Effector memory CD4-positive, alpha-beta T cell (primary cell): ENCODE measurements around the gene IFFO2.

Source experiments
- DNase-seq, 3 donors: peaks; one replicate each; pipeline ENCODE4 v3.0.0-alpha.2; 2020
- H3K27ac ChIP-seq: 2 replicates; pipeline ENCODE4 v1.7.0; 2013; ENCODE audit warnings: mild to moderate bottlenecking, low read length, moderate library complexity; ENCODE audit not compliant: insufficient read depth, poor library complexity, severe bottlenecking
- H3K27me3 ChIP-seq: replicated peaks from 2 replicates; pipeline ENCODE4 v1.7.0; 2013; ENCODE audit warnings: mild to moderate bottlenecking, low read length; ENCODE audit not compliant: insufficient read depth, control insufficient read depth, poor library complexity, severe bottlenecking
- H3K36me3 ChIP-seq: 2 replicates; pipeline ENCODE4 v1.7.0; 2013; ENCODE audit warnings: mild to moderate bottlenecking, low read length, moderate library complexity; ENCODE audit not compliant: control insufficient read depth, insufficient read depth
- H3K4me1 ChIP-seq: 2 replicates; pipeline ENCODE4 v1.7.0; 2013; ENCODE audit warnings: low read length, mild to moderate bottlenecking; ENCODE audit not compliant: control insufficient read depth, insufficient read depth, poor library complexity, severe bottlenecking
- H3K4me3 ChIP-seq: 2 replicates; pipeline ENCODE4 v1.7.0; 2013; ENCODE audit warnings: low read length, low read depth, mild to moderate bottlenecking; ENCODE audit not compliant: insufficient read depth, poor library complexity, severe bottlenecking
- H3K9me3 ChIP-seq: 2 replicates; pipeline ENCODE4 v1.7.0; 2013; ENCODE audit warnings: mild to moderate bottlenecking, low read length, moderate library complexity; ENCODE audit not compliant: control insufficient read depth

IFFO2 gene

DNA sequence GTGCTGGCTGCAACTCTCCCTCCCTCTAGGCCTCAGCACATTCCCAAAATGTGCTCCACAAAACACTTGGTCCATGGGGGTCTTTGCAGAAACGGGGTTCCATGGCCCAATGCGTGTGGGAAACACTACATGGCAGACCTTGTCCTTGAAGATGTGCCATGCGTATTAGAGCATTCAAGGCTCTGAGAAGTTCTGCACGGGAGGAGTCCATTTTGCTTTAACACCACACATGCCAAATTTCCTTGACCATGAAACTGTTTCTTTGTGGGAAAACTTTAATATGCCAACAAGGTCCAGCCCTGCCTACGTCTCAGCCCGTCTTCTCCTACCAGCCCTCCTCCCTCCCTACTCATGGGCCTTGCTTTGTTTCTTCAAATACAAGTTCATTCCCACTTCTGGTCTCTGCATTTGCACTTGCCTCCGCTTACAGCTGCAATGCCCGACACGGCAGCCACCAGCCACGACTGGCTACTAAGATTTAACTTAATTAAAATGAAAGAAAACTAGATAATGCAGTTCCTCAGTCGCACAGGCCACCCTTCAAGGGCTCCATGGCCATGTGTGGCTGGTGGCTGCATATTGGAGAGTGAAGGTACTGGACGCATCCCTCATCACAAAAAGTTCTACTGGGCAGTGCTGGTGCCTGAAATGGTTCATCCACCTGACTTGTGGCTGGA lies 77.8 kb downstream of the IFFO2 start:
- no peak for DNase-seq
- no peak overlapping the region for H3K4me3 ChIP-seq
- H3K36me3 ChIP-seq: no peaks in the 10 kb centered on the region
- no peak overlapping the region for H3K27ac ChIP-seq
- no peaks in the 10 kb centered on the region for H3K9me3 ChIP-seq
- H3K27me3 ChIP-seq: no peaks in the 10 kb centered on the region
- no peaks in the 10 kb centered on the region for H3K4me1 ChIP-seq

DNA sequence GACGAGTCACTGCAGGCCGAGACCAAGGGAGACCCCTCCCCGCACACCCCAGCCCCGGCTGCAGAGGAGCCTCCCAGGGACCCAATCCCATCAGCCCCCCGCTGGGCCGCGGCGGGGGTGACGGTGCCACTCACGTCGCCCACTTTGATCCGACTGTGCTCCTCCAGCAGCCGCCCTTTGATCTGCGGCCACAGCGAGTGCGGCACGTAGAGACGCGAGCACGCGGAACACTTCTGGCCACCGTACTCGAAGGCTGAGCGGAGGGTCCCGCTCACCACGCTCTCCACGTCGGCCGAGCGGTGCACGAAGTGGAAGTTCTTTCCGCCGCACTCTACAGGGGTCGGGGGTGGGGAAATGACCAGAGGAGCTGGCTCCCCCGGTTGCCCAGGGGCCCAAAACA lies 79.2 kb downstream of the IFFO2 start:
- DNase-seq: no peak
- Histone ChIP-seq H3K9me3 (no peaks in the 10 kb centered on the region), H3K36me3 (no peaks in the 10 kb centered on the region), H3K4me1 (no peaks in the 10 kb centered on the region), H3K27ac (no peak overlapping the region), H3K27me3 (no peaks in the 10 kb centered on the region), H3K4me3 (no peak overlapping the region)

DNA sequence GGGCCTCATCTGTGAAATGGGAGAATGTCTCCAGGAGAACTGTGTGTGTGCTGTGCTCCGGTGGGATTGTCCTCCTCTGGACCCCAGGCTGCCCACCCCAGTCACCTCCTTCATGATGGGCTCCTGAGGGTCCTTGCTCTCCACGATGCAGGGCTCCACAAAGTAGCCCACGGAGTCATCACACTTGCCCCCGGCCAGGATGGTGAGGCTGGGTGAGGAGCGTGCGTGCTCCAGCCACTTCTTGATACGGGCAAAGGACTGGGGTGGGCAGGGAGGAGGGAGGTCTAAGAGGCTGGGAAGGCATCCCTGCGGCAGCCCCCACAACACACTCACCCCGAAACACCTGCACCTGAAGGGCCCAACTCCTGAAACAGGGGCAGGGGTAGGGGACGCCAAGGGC lies 80.3 kb downstream of the IFFO2 start:
- DNase-seq: no peak
- no peaks in the 10 kb centered on the region for H3K27me3 ChIP-seq
- no peaks in the 10 kb centered on the region for H3K36me3 ChIP-seq
- no peak overlapping the region for H3K4me3 ChIP-seq
- no peaks in the 10 kb centered on the region for H3K4me1 ChIP-seq
- no peak overlapping the region for H3K27ac ChIP-seq
- H3K9me3 ChIP-seq: no peaks in the 10 kb centered on the region

DNA sequence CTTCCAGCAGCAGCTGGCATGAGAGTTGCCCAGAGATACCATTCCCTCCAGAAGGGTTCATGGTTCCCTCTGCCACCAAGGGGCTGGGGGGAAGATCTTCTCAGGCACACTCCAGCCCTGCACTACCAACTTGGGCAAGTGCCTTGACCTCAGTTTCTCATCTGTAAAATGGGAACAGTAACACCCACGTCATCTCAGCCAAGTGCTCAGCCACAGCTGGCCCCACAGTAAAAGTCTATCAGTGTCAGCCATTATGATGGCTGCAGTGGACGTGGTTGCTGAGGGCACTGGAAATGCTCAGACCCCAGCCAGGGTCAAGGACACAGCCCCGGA lies 80.7 kb downstream of the IFFO2 start:
- H3K27me3 ChIP-seq: no peaks in the 10 kb centered on the region
- no peak overlapping the region for H3K27ac ChIP-seq
- no peak overlapping the region for H3K4me3 ChIP-seq
- no peaks in the 10 kb centered on the region for H3K4me1 ChIP-seq
- no peaks in the 10 kb centered on the region for H3K9me3 ChIP-seq
- DNase-seq: no peak
- no peaks in the 10 kb centered on the region for H3K36me3 ChIP-seq

- DNase-seq: peak; percentile 17 to 50 (median 33)
Observed at GRCh38 chr1:18875107-18875795, 81.2 kb downstream of the IFFO2 start.

DNA sequence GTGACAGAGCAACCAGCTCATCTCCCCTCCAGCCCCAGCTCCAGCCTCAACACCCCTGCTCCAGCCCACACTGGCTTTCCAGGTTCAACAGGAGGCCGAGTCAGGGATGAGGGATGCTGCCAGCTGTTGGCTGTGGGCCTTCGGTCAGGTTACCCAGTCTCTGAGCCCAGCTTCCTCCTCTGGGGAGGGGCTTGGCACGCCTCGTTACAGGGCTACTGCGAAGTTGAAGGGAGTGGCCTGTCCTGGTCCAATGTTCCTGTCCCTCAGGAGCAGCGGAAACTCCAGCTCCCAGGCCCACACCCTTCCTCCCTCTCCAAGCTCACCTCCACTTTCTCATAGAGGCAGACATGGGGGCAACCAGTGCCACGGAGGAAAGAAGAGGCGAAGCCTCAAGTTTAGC lies 81.9 kb downstream of the IFFO2 start:
- Histone ChIP-seq H3K4me3 (no peak overlapping the region), H3K27ac (no peak overlapping the region), H3K27me3 (no peaks in the 10 kb centered on the region), H3K36me3 (no peaks in the 10 kb centered on the region), H3K9me3 (no peaks in the 10 kb centered on the region), H3K4me1 (no peaks in the 10 kb centered on the region)
- DNase-seq: no peak

More at GRCh38 chr1:18875107-18875795, 81.2 kb downstream of the IFFO2 start:
- Histone ChIP-seq H3K36me3 (no peaks in the 10 kb centered on the region), H3K27me3 (no peaks in the 10 kb centered on the region), H3K9me3 (no peaks in the 10 kb centered on the region), H3K27ac (no peak overlapping the region), H3K4me3 (no peak overlapping the region), H3K4me1 (no peaks in the 10 kb centered on the region)

DNA sequence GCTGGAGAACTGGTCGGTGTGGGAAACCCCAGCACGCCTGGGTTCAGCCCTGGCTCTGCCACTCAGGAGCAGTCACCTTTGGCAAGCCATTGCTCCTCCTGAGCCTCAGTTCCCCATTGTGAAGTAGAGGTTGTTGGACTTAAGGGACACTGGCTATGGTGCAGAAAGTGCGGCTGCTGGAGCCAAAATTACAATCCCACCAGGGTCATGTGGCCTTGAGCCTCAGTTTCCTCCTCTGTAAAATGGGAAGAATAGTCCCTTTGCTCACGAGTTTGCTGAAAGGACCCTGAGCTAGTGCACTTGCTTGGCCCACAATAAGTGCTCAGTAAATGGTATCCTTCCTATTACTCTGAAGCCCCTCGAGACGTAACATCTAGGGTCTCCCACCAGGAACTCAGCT lies 82.4 kb downstream of the IFFO2 start:
- no peaks in the 10 kb centered on the region for H3K27me3 ChIP-seq
- no peaks in the 10 kb centered on the region for H3K4me1 ChIP-seq
- H3K4me3 ChIP-seq: no peak overlapping the region
- H3K27ac ChIP-seq: no peak overlapping the region
- no peaks in the 10 kb centered on the region for H3K36me3 ChIP-seq
- no peaks in the 10 kb centered on the region for H3K9me3 ChIP-seq
- no peak for DNase-seq

GRCh38 chr1:18872071-18872611 lies 84.3 kb downstream of the IFFO2 start:
- no peaks in the 10 kb centered on the region for H3K36me3 ChIP-seq
- no peaks in the 10 kb centered on the region for H3K9me3 ChIP-seq
- no peak overlapping the region for H3K4me3 ChIP-seq
- no peak overlapping the region for H3K27ac ChIP-seq
- no peaks in the 10 kb centered on the region for H3K27me3 ChIP-seq
- DNase-seq: no peak
- no peaks in the 10 kb centered on the region for H3K4me1 ChIP-seq

- H3K27me3 ChIP-seq: no peaks in the 10 kb centered on the region
- H3K4me3 ChIP-seq: no peak overlapping the region
- no peak overlapping the region for H3K27ac ChIP-seq
- no peaks in the 10 kb centered on the region for H3K36me3 ChIP-seq
- no peaks in the 10 kb centered on the region for H3K9me3 ChIP-seq
- no peaks in the 10 kb centered on the region for H3K4me1 ChIP-seq
- DNase-seq: no peak
Observed at GRCh38 chr1:18871401-18872070, 84.9 kb downstream of the IFFO2 start.

GRCh38 chr1:18870957-18871356 lies 85.5 kb downstream of the IFFO2 start:
- Histone ChIP-seq H3K4me3 (no peak overlapping the region), H3K27ac (no peak overlapping the region), H3K36me3 (no peaks in the 10 kb centered on the region), H3K4me1 (no peaks in the 10 kb centered on the region), H3K27me3 (no peaks in the 10 kb centered on the region), H3K9me3 (no peaks in the 10 kb centered on the region)
- DNase-seq: no peak
